Keratinocyte (primary cell): ENCODE results near the gene TUBA1B. TPM values are rescaled to one million over a fixed set of nuclear protein-coding genes. Genes with fewer than 3 reads are reported as not detected.

Source experiments
- DNase-seq: peaks from one replicate; pipeline ENCODE4 v3.0.0-alpha.2; 2011; ENCODE audit warnings: low read depth, missing footprints, low spot score
- FAIRE-seq: peaks from 2 replicates; lab custom pipeline; 2011; peaks lifted over from hg19 to GRCh38; lab: Jason Lieb, UNC
- H2AFZ ChIP-seq: 2 replicates; pipeline ENCODE4 v1.6.0; 2012; ENCODE audit warnings: low read length, control low read depth, inconsistent platforms; ENCODE audit not compliant: control insufficient read depth
- H3K27ac ChIP-seq: 2 replicates; pipeline ENCODE4 v1.5.1; 2011; ENCODE audit warnings: low read length; ENCODE audit not compliant: control insufficient read depth, insufficient read depth
- H3K27me3 ChIP-seq: 3 replicates; pipeline ENCODE4 v1.6.0; 2011; ENCODE audit warnings: low read length; ENCODE audit not compliant: control insufficient read depth, insufficient read depth; ENCODE audit errors: extremely low read depth
- H3K36me3 ChIP-seq, 2 experiments: 2 replicates in 1 of 2; 3 replicates in 1 of 2; pipeline ENCODE4 v1.5.1; 2011; ENCODE audit warnings: low read length in 2 of 2, mild to moderate bottlenecking in 1 of 2; ENCODE audit not compliant: control insufficient read depth in 2 of 2, insufficient read depth in 2 of 2; ENCODE audit errors: extremely low read depth in 1 of 2
- H3K4me1 ChIP-seq: 3 replicates; pipeline ENCODE4 v1.5.1; 2011; ENCODE audit warnings: low read length; ENCODE audit not compliant: control insufficient read depth, insufficient read depth; ENCODE audit errors: extremely low read depth
- H3K4me2 ChIP-seq: 3 replicates; pipeline ENCODE4 v1.6.0; 2011; ENCODE audit warnings: low read depth, low read length; ENCODE audit not compliant: control insufficient read depth, insufficient read depth; ENCODE audit errors: extremely low read depth
- H3K4me3 ChIP-seq, 3 experiments: fragments of 200-600 bp in 1 of 3; sonication (generic) in 1 of 3; 2 replicates in 2 of 3; 3 replicates in 1 of 3; pipeline ENCODE4 v1.5.1; 2011 to 2016; ENCODE audit warnings: low read length in 3 of 3, mild to moderate bottlenecking in 3 of 3, control low read depth in 2 of 3, inconsistent platforms in 1 of 3, low read depth in 1 of 3, mixed read lengths in 1 of 3, mixed run types in 1 of 3, moderate library complexity in 1 of 3; ENCODE audit not compliant: control insufficient read depth in 2 of 3, insufficient read depth in 2 of 3; ENCODE audit errors: extremely low read depth in 1 of 3
- H3K79me2 ChIP-seq: 2 replicates; pipeline ENCODE4 v1.6.0; 2012; ENCODE audit warnings: low read length; ENCODE audit not compliant: control insufficient read depth, insufficient read depth
- H3K9ac ChIP-seq: 3 replicates; pipeline ENCODE4 v1.6.0; 2011; ENCODE audit warnings: low read length; ENCODE audit not compliant: control insufficient read depth, insufficient read depth; ENCODE audit errors: extremely low read depth
- H3K9me1 ChIP-seq: 3 replicates; pipeline ENCODE4 v1.6.0; 2011; ENCODE audit warnings: low read length; ENCODE audit not compliant: control insufficient read depth, insufficient read depth; ENCODE audit errors: extremely low read depth
- H3K9me3 ChIP-seq: 2 replicates; pipeline ENCODE4 v1.5.1; 2012; ENCODE audit warnings: low read depth, low read length; ENCODE audit not compliant: control insufficient read depth
- H4K20me1 ChIP-seq: 3 replicates; pipeline ENCODE4 v1.6.0; 2011; ENCODE audit warnings: low read length; ENCODE audit not compliant: control insufficient read depth, insufficient read depth; ENCODE audit errors: extremely low read depth
- EZH2 ChIP-seq: IDR thresholded peaks from one replicate; pipeline ENCODE4 v1.6.1; 2012; ENCODE audit warnings: inconsistent platforms, mild to moderate bottlenecking, low read length, moderate library complexity
- dilution Hi-C: fragments of 300-500 bp; cut with MboI; formaldehyde crosslinking; loops from one replicate; pipeline ENCODE4 v1.7.0; 2020; ENCODE audit warnings: low sequenced_read_pairs; ENCODE audit not compliant: extremely low pct_ligation_motif_present
- polyA plus RNA-seq, 5 experiments: library from polyadenylated mRNA; depleted of rRNA in 3 of 5; stranded (reverse) in 3 of 5; stranded (forward) in 1 of 5; unstranded in 1 of 5; fragments of >200 nt; gene quantifications; 1 replicate in 1 of 5; 2 replicates in 3 of 5; 3 replicates in 1 of 5; pipeline versions ENCODE4 v1.2.1 to v1.2.3, GENCODE V29; 2011 to 2012; ENCODE audit warnings: missing spikeins in 2 of 5, low read depth in 1 of 5, low replicate concordance in 1 of 5
- TF ChIP-seq, protein P1 (sequence below), 3 experiments: IDR thresholded peaks in 1 of 3; conservative IDR thresholded peaks in 1 of 3; optimal IDR thresholded peaks in 1 of 3; 2 replicates in 2 of 3; 3 replicates in 1 of 3; pipeline versions ENCODE3 to v1.5.1; 2011; ENCODE audit warnings: low read length in 3 of 3, mild to moderate bottlenecking in 3 of 3, moderate library complexity in 2 of 3, control low read depth in 1 of 3, inconsistent platforms in 1 of 3; ENCODE audit not compliant: insufficient read depth in 2 of 3; ENCODE audit errors: extremely low read depth in 1 of 3

Gene TUBA1B
- polyA plus RNA-seq, 1 donor (not counting 4 experiments of a cell fraction or from before 2014, with no cell fraction given) = 2,055 TPM

DNA sequence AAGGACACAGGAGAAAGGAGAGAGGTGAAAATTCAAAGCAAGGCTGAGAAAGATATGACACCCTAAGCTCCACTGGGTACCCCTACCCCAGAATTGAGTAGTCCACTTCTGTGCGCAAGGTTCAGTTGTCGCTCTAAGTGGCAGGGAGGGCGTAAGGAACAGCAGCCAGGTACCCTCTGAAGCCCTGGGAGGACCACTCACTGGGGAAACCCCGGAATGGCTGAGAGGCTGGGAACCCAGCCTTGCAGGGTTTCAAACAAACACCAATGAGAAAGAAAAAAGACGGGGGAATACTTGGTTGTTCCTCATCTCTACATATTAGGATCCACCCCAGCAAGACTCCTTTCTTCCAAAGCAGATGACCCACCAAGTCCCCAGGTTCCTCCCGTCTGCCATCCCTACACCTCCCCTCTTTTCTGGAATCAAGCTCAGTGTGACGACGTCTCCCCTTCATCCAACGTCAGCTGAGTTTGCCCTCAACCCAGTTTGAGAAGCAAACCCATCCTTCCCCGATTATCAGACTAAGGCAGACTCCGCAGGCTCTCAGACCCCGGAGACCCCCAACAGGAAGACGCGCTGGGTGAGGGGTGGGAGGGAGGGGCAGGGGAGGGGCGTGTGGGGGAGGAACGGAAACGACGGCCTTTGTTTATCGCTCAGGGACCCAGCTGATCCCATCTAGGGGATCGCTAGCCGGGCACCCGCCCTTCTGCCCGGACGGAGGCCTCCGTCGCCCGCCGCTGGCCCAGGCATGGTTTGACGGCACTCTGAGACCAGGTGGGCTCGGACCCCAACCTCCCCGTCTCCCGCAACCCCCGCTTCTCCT lies 21.3 kb downstream of the TUBA1B start:
- no peaks in the 10 kb centered on the region for H4K20me1 ChIP-seq
- H3K9me1 ChIP-seq = no peaks in the 10 kb centered on the region
- H3K4me1 ChIP-seq = peaks cover 23% of the 10 kb centered on the region
- H3K4me3 ChIP-seq = peak overlapping the region; percentile 93 to 98 (median 93)
- H3K79me2 ChIP-seq = peaks cover 23% of the 10 kb centered on the region
- peak overlapping the region; percentile 94 for H3K4me2 ChIP-seq
- dilution Hi-C loops = no loop called here
- FAIRE-seq (no peak), DNase-seq (no peak)
- peaks cover 0 to 4% of the 10 kb centered on the region in 2 experiments for H3K36me3 ChIP-seq
- H3K9me3 ChIP-seq = no peaks in the 10 kb centered on the region
- peak overlapping the region; percentile 86 for H3K9ac ChIP-seq
- no peaks in the 10 kb centered on the region for H3K27me3 ChIP-seq
- no peak for TF ChIP-seq EZH2
- TF ChIP-seq, protein P1, sequence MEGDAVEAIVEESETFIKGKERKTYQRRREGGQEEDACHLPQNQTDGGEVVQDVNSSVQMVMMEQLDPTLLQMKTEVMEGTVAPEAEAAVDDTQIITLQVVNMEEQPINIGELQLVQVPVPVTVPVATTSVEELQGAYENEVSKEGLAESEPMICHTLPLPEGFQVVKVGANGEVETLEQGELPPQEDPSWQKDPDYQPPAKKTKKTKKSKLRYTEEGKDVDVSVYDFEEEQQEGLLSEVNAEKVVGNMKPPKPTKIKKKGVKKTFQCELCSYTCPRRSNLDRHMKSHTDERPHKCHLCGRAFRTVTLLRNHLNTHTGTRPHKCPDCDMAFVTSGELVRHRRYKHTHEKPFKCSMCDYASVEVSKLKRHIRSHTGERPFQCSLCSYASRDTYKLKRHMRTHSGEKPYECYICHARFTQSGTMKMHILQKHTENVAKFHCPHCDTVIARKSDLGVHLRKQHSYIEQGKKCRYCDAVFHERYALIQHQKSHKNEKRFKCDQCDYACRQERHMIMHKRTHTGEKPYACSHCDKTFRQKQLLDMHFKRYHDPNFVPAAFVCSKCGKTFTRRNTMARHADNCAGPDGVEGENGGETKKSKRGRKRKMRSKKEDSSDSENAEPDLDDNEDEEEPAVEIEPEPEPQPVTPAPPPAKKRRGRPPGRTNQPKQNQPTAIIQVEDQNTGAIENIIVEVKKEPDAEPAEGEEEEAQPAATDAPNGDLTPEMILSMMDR (optimal IDR thresholded peaks at IDR 0.05 in 1 of 3, IDR thresholded peaks at IDR 0.05 in 1 of 3, conservative IDR thresholded peaks at IDR 0.05 in 1 of 3; ENCODE audit: extremely low read depth in 1 of 3, insufficient read depth in 2 of 3, low read length in 3 of 3) = no peak
- peak overlapping the region; percentile 54 for H3K27ac ChIP-seq
- H2AFZ ChIP-seq = peak overlapping the region; percentile 88

DNA sequence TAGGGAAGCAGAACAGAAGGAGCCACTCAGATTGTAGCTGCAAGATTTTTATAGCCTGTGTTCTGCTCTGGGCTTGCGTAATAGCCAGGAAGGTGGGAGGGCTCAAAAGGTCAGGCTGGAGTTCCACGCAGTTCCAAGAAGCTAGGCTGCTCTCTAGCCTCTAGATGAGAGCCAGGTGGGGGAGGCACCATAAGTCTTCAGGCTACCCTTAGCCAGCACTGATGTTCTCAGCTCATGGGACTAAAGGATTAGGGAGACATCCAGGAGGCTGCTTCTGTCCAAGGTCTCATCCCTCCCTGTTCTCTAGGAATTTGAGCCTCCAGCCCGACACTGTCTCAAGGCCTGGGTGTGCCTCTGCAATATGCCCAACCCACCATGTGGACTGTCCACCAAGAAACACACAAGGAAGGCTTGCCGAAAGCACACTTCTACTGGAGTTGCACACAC lies 22.2 kb downstream of the TUBA1B start:
- Histone ChIP-seq H3K9me1 (no peaks in the 10 kb centered on the region), H3K79me2 (peaks cover 23% of the 10 kb centered on the region), H3K27ac (no peak overlapping the region), H3K27me3 (no peaks in the 10 kb centered on the region), H4K20me1 (no peaks in the 10 kb centered on the region), H3K9ac (no peak overlapping the region), H3K4me1 (peaks cover 23% of the 10 kb centered on the region), H3K36me3 (peaks cover 5 to 11% of the 10 kb centered on the region in 2 experiments), H2AFZ (no peak overlapping the region), H3K9me3 (no peaks in the 10 kb centered on the region), H3K4me3 (peak overlapping the region in 2 of 3 experiments; percentile 6 to 93), H3K4me2 (peak overlapping the region; percentile 94)
- no peak for FAIRE-seq
- DNase-seq = no peak
- no peak for TF ChIP-seq EZH2
- dilution Hi-C loops = no loop called here
